ENCODE data around the gene NEMP2.

The NEMP2 gene

DNA sequence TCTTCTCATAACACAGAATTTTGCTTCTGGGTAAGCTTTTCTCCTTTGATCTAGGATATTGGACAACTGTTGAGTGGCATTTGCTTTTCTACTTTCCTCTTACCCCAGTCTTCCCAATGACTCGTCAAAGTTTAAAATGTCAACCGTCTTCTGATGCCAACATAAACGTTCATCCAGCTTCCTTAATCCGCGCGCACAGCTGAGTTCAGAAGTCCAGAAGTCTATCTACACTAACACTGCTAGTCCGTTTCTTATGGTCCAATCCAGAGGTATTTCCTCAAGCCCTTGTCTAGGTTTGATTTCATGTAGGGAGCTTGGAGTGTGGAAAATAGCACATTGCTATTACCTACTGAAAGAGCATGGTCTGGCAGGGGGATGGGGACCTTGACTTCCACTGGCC lies 77.7 kb downstream of the NEMP2 start:
- no peaks in the 10 kb centered on the region for H3K27me3 ChIP-seq (ENCODE audit: insufficient read depth, poor library complexity, severe bottlenecking)
- no peak overlapping the region for H3K4me3 ChIP-seq (replicated peaks; ENCODE audit: insufficient read depth, low read length)
- no peak overlapping the region for H3K27ac ChIP-seq (replicated peaks)
- no peak for TF ChIP-seq POLR2AphosphoS5 (IDR thresholded peaks at IDR 0.05; ENCODE audit: low read depth)
- TF ChIP-seq, protein P1, sequence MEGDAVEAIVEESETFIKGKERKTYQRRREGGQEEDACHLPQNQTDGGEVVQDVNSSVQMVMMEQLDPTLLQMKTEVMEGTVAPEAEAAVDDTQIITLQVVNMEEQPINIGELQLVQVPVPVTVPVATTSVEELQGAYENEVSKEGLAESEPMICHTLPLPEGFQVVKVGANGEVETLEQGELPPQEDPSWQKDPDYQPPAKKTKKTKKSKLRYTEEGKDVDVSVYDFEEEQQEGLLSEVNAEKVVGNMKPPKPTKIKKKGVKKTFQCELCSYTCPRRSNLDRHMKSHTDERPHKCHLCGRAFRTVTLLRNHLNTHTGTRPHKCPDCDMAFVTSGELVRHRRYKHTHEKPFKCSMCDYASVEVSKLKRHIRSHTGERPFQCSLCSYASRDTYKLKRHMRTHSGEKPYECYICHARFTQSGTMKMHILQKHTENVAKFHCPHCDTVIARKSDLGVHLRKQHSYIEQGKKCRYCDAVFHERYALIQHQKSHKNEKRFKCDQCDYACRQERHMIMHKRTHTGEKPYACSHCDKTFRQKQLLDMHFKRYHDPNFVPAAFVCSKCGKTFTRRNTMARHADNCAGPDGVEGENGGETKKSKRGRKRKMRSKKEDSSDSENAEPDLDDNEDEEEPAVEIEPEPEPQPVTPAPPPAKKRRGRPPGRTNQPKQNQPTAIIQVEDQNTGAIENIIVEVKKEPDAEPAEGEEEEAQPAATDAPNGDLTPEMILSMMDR (IDR thresholded peaks at IDR 0.05; ENCODE audit: insufficient read depth, low read length): no peak
- no peak for TF ChIP-seq SPI1 (IDR thresholded peaks at IDR 0.05; ENCODE audit: borderline replicate concordance, low read depth)
- no peak for TF ChIP-seq GABPA (IDR thresholded peaks at IDR 0.05; ENCODE audit: low read depth)
- no peak for TF ChIP-seq REST (IDR thresholded peaks at IDR 0.05; ENCODE audit: insufficient replicate concordance, low read depth)
- DNase-seq (ENCODE audit: low read depth in 1 of 2, low spot score in 1 of 2): no peak

GRCh38 chr2:190455358-190456095 lies 79.0 kb downstream of the NEMP2 start:
- no peak for TF ChIP-seq GABPA (IDR thresholded peaks at IDR 0.05; ENCODE audit: low read depth)
- no peak for TF ChIP-seq POLR2AphosphoS5 (IDR thresholded peaks at IDR 0.05; ENCODE audit: low read depth)
- peak; percentile 4; the same call in 1 of the 2 replicates for TF ChIP-seq SPI1 (IDR thresholded peaks at IDR 0.05; ENCODE audit: borderline replicate concordance, low read depth)
- no peak for DNase-seq (ENCODE audit: low read depth in 1 of 2, low spot score in 1 of 2)
- Histone ChIP-seq H3K4me3 (replicated peaks; ENCODE audit: insufficient read depth, low read length) (no peak overlapping the region), H3K27ac (replicated peaks) (no peak overlapping the region), H3K27me3 (ENCODE audit: insufficient read depth, poor library complexity, severe bottlenecking) (no peaks in the 10 kb centered on the region)

- Histone ChIP-seq H3K27me3 (ENCODE audit: insufficient read depth, poor library complexity, severe bottlenecking) (no peaks in the 10 kb centered on the region), H3K27ac (replicated peaks) (no peak overlapping the region), H3K4me3 (replicated peaks; ENCODE audit: insufficient read depth, low read length) (no peak overlapping the region)
- no peak for DNase-seq (ENCODE audit: low read depth in 1 of 2, low spot score in 1 of 2)
- TF ChIP-seq, protein P1 (IDR thresholded peaks at IDR 0.05; ENCODE audit: insufficient read depth, low read length): no peak
- TF ChIP-seq SPI1 (IDR thresholded peaks at IDR 0.05; ENCODE audit: borderline replicate concordance, low read depth) (no peak), GABPA (IDR thresholded peaks at IDR 0.05; ENCODE audit: low read depth) (no peak), POLR2AphosphoS5 (IDR thresholded peaks at IDR 0.05; ENCODE audit: low read depth) (no peak), REST (IDR thresholded peaks at IDR 0.05; ENCODE audit: insufficient replicate concordance, low read depth) (no peak)
These were observed 79.7 kb downstream of the NEMP2 start for GRCh38 chr2:190454795-190455194.

All from HL-60 (cell line).